HCT116 (cell line): ENCODE measurements around the gene SIGLEC7. TPM values are rescaled to one million over a fixed set of nuclear protein-coding genes. Genes with fewer than 3 reads are reported as not detected.

Experiments
- ATAC-seq: fragments of 200-7000 bp; cut with Tn5 transposase; 2 replicates; pipeline ENCODE4 v1.9.1; 2020; ENCODE audit warnings: mild to moderate bottlenecking, moderate library complexity
- BruUV-seq: library from RNA; stranded (reverse); fragments of 400-500 nt; replicated peaks from 2 replicates; lab custom pipeline; 2021; lab: Mats Ljungman, UMichigan
- CTCF ChIA-PET: fragments of 300-600 bp; sonication (Branson Sonifier 250); formaldehyde crosslinking; loops from one replicate; lab custom pipeline; 2021; ENCODE audit warnings: antibody characterized with exemption; lab: Charles Lee
- POLR2A ChIA-PET: fragments of 300-600, 350-600 bp; sonication (Branson Sonifier 250); formaldehyde crosslinking; loops from one replicate; lab custom pipeline; 2021; ENCODE audit warnings: antibody characterized with exemption; lab: Charles Lee
- RAD21 ChIA-PET, 2 experiments: fragments of 300-600 bp; sonication (Branson Sonifier 250); formaldehyde crosslinking; loops; one replicate each; lab custom pipeline; 2023; ENCODE audit warnings: low total read pairs in 2 of 2; ENCODE audit not compliant: uncharacterized antibody in 2 of 2, unreplicated experiment in 2 of 2, low non-redundant PET in 1 of 2; lab: Charles Lee
- DNase-seq: peaks from one replicate; pipeline ENCODE4 v3.0.0-alpha.2; 2010; ENCODE audit warnings: low read depth, low spot score
- H2AFZ ChIP-seq: fragments of 200-600 bp; shearing (Covaris generic), sonication (generic); 2 replicates; pipeline ENCODE4 v1.6.1; 2017; ENCODE audit warnings: low read depth, mixed run types, mixed read lengths, antibody characterized with exemption, low read length; ENCODE audit not compliant: poor library complexity, severe bottlenecking
- H3K27ac ChIP-seq: 2 replicates; pipeline ENCODE4 v1.5.1; 2012; ENCODE audit warnings: low read depth, low read length
- H3K27me3 ChIP-seq: fragments of 200-600 bp; sonication (generic); 2 replicates; pipeline ENCODE4 v1.6.1; 2016; ENCODE audit warnings: mixed run types, low read length, mixed read lengths; ENCODE audit not compliant: insufficient read depth
- H3K36me3 ChIP-seq, 2 experiments: fragments of 200-500 bp in 1 of 2; fragments of 200-600 bp in 1 of 2; sonication (Bioruptor generic) in 1 of 2; sonication (generic) in 1 of 2; 2 replicates each; pipeline versions ENCODE4 v1.5.1 to v1.6.1; 2014 to 2016; ENCODE audit warnings: low read length in 2 of 2, inconsistent platforms in 1 of 2, mixed read lengths in 1 of 2, mixed run types in 1 of 2; ENCODE audit not compliant: insufficient read depth in 2 of 2, control insufficient read depth in 1 of 2
- H3K4me1 ChIP-seq, 2 experiments: fragments of 200-600 bp in 1 of 2; sonication (generic) in 1 of 2; 2 replicates each; pipeline versions ENCODE4 v1.5.1 to v1.6.1; 2012 to 2017; ENCODE audit warnings: low read length in 2 of 2, inconsistent platforms in 1 of 2, mild to moderate bottlenecking in 1 of 2, mixed read lengths in 1 of 2, mixed run types in 1 of 2, moderate library complexity in 1 of 2; ENCODE audit not compliant: insufficient read depth in 2 of 2, control insufficient read depth in 1 of 2
- H3K4me2 ChIP-seq: fragments of 200-600 bp; sonication (generic); 2 replicates; pipeline ENCODE4 v1.6.1; 2017; ENCODE audit warnings: mixed run types, low read length, mixed read lengths
- H3K4me3 ChIP-seq, 2 experiments: fragments of 200-600 bp in 1 of 2; sonication (generic) in 1 of 2; replicated peaks in 1 of 2; 2 replicates each; pipeline ENCODE4 v1.5.1; 2011 to 2016; ENCODE audit warnings: low read length in 2 of 2, control low read depth in 1 of 2, low read depth in 1 of 2, mild to moderate bottlenecking in 1 of 2, mixed read lengths in 1 of 2, mixed run types in 1 of 2
- H3K79me2 ChIP-seq: fragments of 200-600 bp; sonication (generic); 2 replicates; pipeline ENCODE4 v1.6.1; 2017; ENCODE audit warnings: mild to moderate bottlenecking, mixed run types, low read length, moderate library complexity, mixed read lengths; ENCODE audit not compliant: insufficient read depth
- H3K9ac ChIP-seq: fragments of 200-600 bp; sonication (generic); 2 replicates; pipeline ENCODE4 v1.6.1; 2016; ENCODE audit warnings: low read length, mixed read lengths
- H3K9me2 ChIP-seq: fragments of 200-600 bp; sonication (generic), shearing (Covaris generic); 2 replicates; pipeline ENCODE4 v1.6.1; 2017; ENCODE audit warnings: mixed run types, mild to moderate bottlenecking, moderate library complexity; ENCODE audit not compliant: insufficient read depth
- H3K9me3 ChIP-seq, 2 experiments: fragments of 200-500 bp in 1 of 2; fragments of 200-600 bp in 1 of 2; sonication (Bioruptor generic) in 1 of 2; sonication (generic) in 1 of 2; 2 replicates each; pipeline ENCODE4 v1.6.1; 2014 to 2017; ENCODE audit warnings: low read length in 2 of 2, mixed read lengths in 2 of 2, inconsistent platforms in 1 of 2, low read depth in 1 of 2, mild to moderate bottlenecking in 1 of 2, mixed run types in 1 of 2, moderate library complexity in 1 of 2; ENCODE audit not compliant: control insufficient read depth in 1 of 2, insufficient read depth in 1 of 2
- H4K20me1 ChIP-seq: fragments of 200-600 bp; sonication (generic), shearing (Covaris generic); 2 replicates; pipeline ENCODE4 v1.6.1; 2017; ENCODE audit warnings: mixed run types, mild to moderate bottlenecking, moderate library complexity; ENCODE audit not compliant: insufficient read depth
- EGR1 ChIP-seq: IDR thresholded peaks from 2 replicates; pipeline ENCODE4 v1.6.1; 2012; ENCODE audit warnings: low read depth
- ELF1 ChIP-seq: IDR thresholded peaks from 2 replicates; pipeline ENCODE4 v1.6.1; 2012; ENCODE audit warnings: low read depth, borderline replicate concordance
- EZH2 ChIP-seq: fragments of 200-600 bp; sonication (generic); IDR thresholded peaks from 2 replicates; pipeline ENCODE4 v1.6.1; 2017; ENCODE audit warnings: antibody characterized with exemption, mixed run types
- EZH2phosphoT487 ChIP-seq: fragments of 200-600 bp; IDR thresholded peaks from 2 replicates; pipeline ENCODE4 v1.6.1; 2018; ENCODE audit warnings: antibody characterized with exemption, borderline replicate concordance
- FOSL1 ChIP-seq: IDR thresholded peaks from 2 replicates; pipeline ENCODE4 v1.6.1; 2012; ENCODE audit warnings: low read depth
- POLR2A ChIP-seq: IDR thresholded peaks from 2 replicates; pipeline ENCODE4 v1.7.0; 2011; ENCODE audit warnings: borderline replicate concordance; ENCODE audit not compliant: insufficient read depth, insufficient read length; ENCODE audit errors: extremely low read depth
- POLR2AphosphoS5 ChIP-seq: IDR thresholded peaks from 2 replicates; pipeline ENCODE4 v1.6.1; 2011; ENCODE audit warnings: mild to moderate bottlenecking, low read depth, low read length, moderate library complexity
- SP1 ChIP-seq: IDR thresholded peaks from 2 replicates; pipeline ENCODE4 v1.6.1; 2012; ENCODE audit warnings: low read depth
- SRF ChIP-seq: IDR thresholded peaks from 2 replicates; pipeline ENCODE4 v1.6.1; 2012; ENCODE audit warnings: low read depth
- TCF7L2 ChIP-seq: IDR thresholded peaks from 2 replicates; pipeline ENCODE4 v1.7.0; 2011; ENCODE audit warnings: borderline replicate concordance, inconsistent platforms; ENCODE audit not compliant: insufficient read depth, insufficient read length; ENCODE audit errors: extremely low read depth
- ZBTB33 ChIP-seq: IDR thresholded peaks from 2 replicates; pipeline ENCODE4 v1.6.1; 2011; ENCODE audit warnings: mild to moderate bottlenecking, low read length, moderate library complexity; ENCODE audit not compliant: insufficient replicate concordance; ENCODE audit errors: extremely low read depth
- intact Hi-C: fragments of 100-400 bp; cut with micrococcal nuclease; formaldehyde crosslinking; loops from 2 replicates; pipeline ENCODE4 v1.10.0; 2022
- total RNA-seq: library from RNA; stranded (reverse); gene quantifications from one replicate; pipeline ENCODE4 v1.2.1, GENCODE V29; 2021; ENCODE audit not compliant: unreplicated experiment
- TF ChIP-seq, protein P1 (sequence below): IDR thresholded peaks from 2 replicates; pipeline ENCODE4 v1.6.1; 2012
- TF ChIP-seq, protein P2 (sequence below): IDR thresholded peaks from 2 replicates; pipeline ENCODE4 v1.6.1; 2012
- TF ChIP-seq, protein P3 (sequence below): IDR thresholded peaks from 2 replicates; pipeline ENCODE4 v1.6.1; 2012; ENCODE audit warnings: low read depth
- TF ChIP-seq, protein P4 (sequence below), 3 experiments: fragments of 200-600 bp in 1 of 3; sonication (generic) in 1 of 3; IDR thresholded peaks in 2 of 3; conservative IDR thresholded peaks in 1 of 3; 2 replicates each; pipeline ENCODE4 v1.5.1; 2012 to 2017; ENCODE audit warnings: low read depth in 2 of 3, low read length in 2 of 3, antibody characterized with exemption in 1 of 3, borderline replicate concordance in 1 of 3, control low read depth in 1 of 3, mild to moderate bottlenecking in 1 of 3, mixed read lengths in 1 of 3, mixed run types in 1 of 3, moderate library complexity in 1 of 3; ENCODE audit not compliant: insufficient read depth in 1 of 3

SIGLEC7 gene
- total RNA-seq, 1 experiment from 2014 or later, result not detected

GRCh38 chr19:51120160-51120559 is 21.9 kb upstream of the SIGLEC7 start:
- Histone ChIP-seq H3K4me3 (no peak overlapping the region), H2AFZ (no peak overlapping the region), H3K9me2 (no peaks in the 10 kb centered on the region), H3K9ac (no peak overlapping the region), H3K79me2 (no peaks in the 10 kb centered on the region), H3K27ac (no peak overlapping the region), H3K9me3 (no peaks in the 10 kb centered on the region), H3K4me2 (no peak overlapping the region), H3K36me3 (no peaks in the 10 kb centered on the region), H3K4me1 (peaks cover 0 to 8% of the 10 kb centered on the region in 2 experiments; a peak in 1 of 4 replicates), H3K27me3 (no peaks in the 10 kb centered on the region), H4K20me1 (no peaks in the 10 kb centered on the region)
- ChIA-PET CTCF (no interaction called here), POLR2A (no interaction called here), RAD21 (no interaction called here)
- ATAC-seq (no peak), DNase-seq (no peak)
- TF ChIP-seq POLR2A (no peak), POLR2AphosphoS5 (no peak), EZH2 (no peak), ELF1 (no peak), SP1 (no peak), ZBTB33 (no peak), TCF7L2 (no peak), EGR1 (no peak), FOSL1 (no peak), SRF (no peak), EZH2phosphoT487 (no peak)
- TF ChIP-seq, protein P1, sequence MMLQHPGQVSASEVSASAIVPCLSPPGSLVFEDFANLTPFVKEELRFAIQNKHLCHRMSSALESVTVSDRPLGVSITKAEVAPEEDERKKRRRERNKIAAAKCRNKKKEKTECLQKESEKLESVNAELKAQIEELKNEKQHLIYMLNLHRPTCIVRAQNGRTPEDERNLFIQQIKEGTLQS, result no peak
- TF ChIP-seq, protein P2, sequence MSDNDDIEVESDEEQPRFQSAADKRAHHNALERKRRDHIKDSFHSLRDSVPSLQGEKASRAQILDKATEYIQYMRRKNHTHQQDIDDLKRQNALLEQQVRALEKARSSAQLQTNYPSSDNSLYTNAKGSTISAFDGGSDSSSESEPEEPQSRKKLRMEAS, result no peak
- TF ChIP-seq, protein P3, sequence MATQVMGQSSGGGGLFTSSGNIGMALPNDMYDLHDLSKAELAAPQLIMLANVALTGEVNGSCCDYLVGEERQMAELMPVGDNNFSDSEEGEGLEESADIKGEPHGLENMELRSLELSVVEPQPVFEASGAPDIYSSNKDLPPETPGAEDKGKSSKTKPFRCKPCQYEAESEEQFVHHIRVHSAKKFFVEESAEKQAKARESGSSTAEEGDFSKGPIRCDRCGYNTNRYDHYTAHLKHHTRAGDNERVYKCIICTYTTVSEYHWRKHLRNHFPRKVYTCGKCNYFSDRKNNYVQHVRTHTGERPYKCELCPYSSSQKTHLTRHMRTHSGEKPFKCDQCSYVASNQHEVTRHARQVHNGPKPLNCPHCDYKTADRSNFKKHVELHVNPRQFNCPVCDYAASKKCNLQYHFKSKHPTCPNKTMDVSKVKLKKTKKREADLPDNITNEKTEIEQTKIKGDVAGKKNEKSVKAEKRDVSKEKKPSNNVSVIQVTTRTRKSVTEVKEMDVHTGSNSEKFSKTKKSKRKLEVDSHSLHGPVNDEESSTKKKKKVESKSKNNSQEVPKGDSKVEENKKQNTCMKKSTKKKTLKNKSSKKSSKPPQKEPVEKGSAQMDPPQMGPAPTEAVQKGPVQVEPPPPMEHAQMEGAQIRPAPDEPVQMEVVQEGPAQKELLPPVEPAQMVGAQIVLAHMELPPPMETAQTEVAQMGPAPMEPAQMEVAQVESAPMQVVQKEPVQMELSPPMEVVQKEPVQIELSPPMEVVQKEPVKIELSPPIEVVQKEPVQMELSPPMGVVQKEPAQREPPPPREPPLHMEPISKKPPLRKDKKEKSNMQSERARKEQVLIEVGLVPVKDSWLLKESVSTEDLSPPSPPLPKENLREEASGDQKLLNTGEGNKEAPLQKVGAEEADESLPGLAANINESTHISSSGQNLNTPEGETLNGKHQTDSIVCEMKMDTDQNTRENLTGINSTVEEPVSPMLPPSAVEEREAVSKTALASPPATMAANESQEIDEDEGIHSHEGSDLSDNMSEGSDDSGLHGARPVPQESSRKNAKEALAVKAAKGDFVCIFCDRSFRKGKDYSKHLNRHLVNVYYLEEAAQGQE, result no peak
- TF ChIP-seq, protein P4, sequence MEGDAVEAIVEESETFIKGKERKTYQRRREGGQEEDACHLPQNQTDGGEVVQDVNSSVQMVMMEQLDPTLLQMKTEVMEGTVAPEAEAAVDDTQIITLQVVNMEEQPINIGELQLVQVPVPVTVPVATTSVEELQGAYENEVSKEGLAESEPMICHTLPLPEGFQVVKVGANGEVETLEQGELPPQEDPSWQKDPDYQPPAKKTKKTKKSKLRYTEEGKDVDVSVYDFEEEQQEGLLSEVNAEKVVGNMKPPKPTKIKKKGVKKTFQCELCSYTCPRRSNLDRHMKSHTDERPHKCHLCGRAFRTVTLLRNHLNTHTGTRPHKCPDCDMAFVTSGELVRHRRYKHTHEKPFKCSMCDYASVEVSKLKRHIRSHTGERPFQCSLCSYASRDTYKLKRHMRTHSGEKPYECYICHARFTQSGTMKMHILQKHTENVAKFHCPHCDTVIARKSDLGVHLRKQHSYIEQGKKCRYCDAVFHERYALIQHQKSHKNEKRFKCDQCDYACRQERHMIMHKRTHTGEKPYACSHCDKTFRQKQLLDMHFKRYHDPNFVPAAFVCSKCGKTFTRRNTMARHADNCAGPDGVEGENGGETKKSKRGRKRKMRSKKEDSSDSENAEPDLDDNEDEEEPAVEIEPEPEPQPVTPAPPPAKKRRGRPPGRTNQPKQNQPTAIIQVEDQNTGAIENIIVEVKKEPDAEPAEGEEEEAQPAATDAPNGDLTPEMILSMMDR (IDR thresholded peaks at IDR 0.05 in 2 of 3, conservative IDR thresholded peaks at IDR 0.05 in 1 of 3; ENCODE audit: borderline replicate concordance in 1 of 3, insufficient read depth in 1 of 3, low read depth in 2 of 3, low read length in 2 of 3), result no peak
- no TSS peak for BruUV-seq
- intact Hi-C loops, result no loop called here
